HL-60 (cell line): Measurements from ENCODE around the gene TPRA1.

Source experiments
- DNase-seq, 2 experiments: peaks; one replicate each; pipeline ENCODE4 v3.0.0-alpha.2; 2010 to 2020; ENCODE audit warnings: low read depth in 1 of 2, low spot score in 1 of 2
- H3K27ac ChIP-seq: fragments of 250-450 bp; sonication (Bioruptor Pico); replicated peaks from 2 replicates; pipeline ENCODE4 v1.5.1; 2020; ENCODE audit warnings: mild to moderate bottlenecking, moderate library complexity
- H3K27me3 ChIP-seq: fragments of 250-450 bp; sonication (Bioruptor Pico); 2 replicates; pipeline ENCODE4 v1.5.1; 2021; ENCODE audit warnings: mild to moderate bottlenecking, moderate library complexity; ENCODE audit not compliant: insufficient read depth, poor library complexity, severe bottlenecking
- H3K4me3 ChIP-seq: replicated peaks from 2 replicates; pipeline ENCODE4 v1.5.1; 2011; ENCODE audit warnings: mild to moderate bottlenecking, control low read depth, low read length; ENCODE audit not compliant: insufficient read depth
- CTCF ChIP-seq: IDR thresholded peaks from one replicate; pipeline ENCODE4 v1.5.1; 2011; ENCODE audit warnings: low read length, control low read depth, inconsistent platforms; ENCODE audit not compliant: insufficient read depth
- GABPA ChIP-seq: IDR thresholded peaks from 2 replicates; pipeline ENCODE4 v1.6.1; 2012; ENCODE audit warnings: low read depth
- POLR2AphosphoS5 ChIP-seq: IDR thresholded peaks from 2 replicates; pipeline ENCODE4 v1.6.1; 2012; ENCODE audit warnings: low read depth
- REST ChIP-seq: IDR thresholded peaks from 2 replicates; pipeline ENCODE4 v1.6.1; 2012; ENCODE audit warnings: low read depth; ENCODE audit not compliant: insufficient replicate concordance
- SPI1 ChIP-seq: IDR thresholded peaks from 2 replicates; pipeline ENCODE4 v1.6.1; 2012; ENCODE audit warnings: low read depth, mild to moderate bottlenecking, borderline replicate concordance

Gene TPRA1

GRCh38 chr3:127612966-127613365 is 22.4 kb upstream of the TPRA1 start:
- no peak overlapping the region for H3K27ac ChIP-seq
- no peaks in the 10 kb centered on the region for H3K27me3 ChIP-seq
- TF ChIP-seq REST (no peak), GABPA (no peak), SPI1 (no peak), CTCF (no peak), POLR2AphosphoS5 (no peak)
- peak in 1 of 2 experiments; percentile 53 for DNase-seq
- H3K4me3 ChIP-seq: no peak overlapping the region

- H3K27ac ChIP-seq: no peak overlapping the region
- DNase-seq: no peak
- no peak for TF ChIP-seq SPI1
- TF ChIP-seq GABPA: no peak
- TF ChIP-seq REST: no peak
- TF ChIP-seq CTCF: no peak
- TF ChIP-seq POLR2AphosphoS5: no peak
- no peak overlapping the region for H3K4me3 ChIP-seq
- no peaks in the 10 kb centered on the region for H3K27me3 ChIP-seq
Observed at GRCh38 chr3:127611251-127611650, 20.7 kb upstream of the TPRA1 start.

GRCh38 chr3:127610105-127610504 is 19.6 kb upstream of the TPRA1 start:
- H3K27me3 ChIP-seq: no peaks in the 10 kb centered on the region
- no peak for DNase-seq
- TF ChIP-seq SPI1 (no peak), GABPA (no peak), POLR2AphosphoS5 (no peak), CTCF (no peak), REST (no peak)
- H3K4me3 ChIP-seq: no peak overlapping the region
- no peak overlapping the region for H3K27ac ChIP-seq
